ENCODE measurements around the gene MSMO1. TPM values are rescaled to one million over a fixed set of nuclear protein-coding genes. Genes with fewer than 3 reads are reported as not detected.
"Not testable (repeated sequence)": the region's sequence is repeated elsewhere in the genome, so short reads cannot be mapped to it uniquely, and the experiment has no call there.

The MSMO1 gene
- 222 and 242 TPM in 2 replicates for polyA plus RNA-seq
- polyA minus RNA-seq, result 267 and 291 TPM in 2 replicates

DNA sequence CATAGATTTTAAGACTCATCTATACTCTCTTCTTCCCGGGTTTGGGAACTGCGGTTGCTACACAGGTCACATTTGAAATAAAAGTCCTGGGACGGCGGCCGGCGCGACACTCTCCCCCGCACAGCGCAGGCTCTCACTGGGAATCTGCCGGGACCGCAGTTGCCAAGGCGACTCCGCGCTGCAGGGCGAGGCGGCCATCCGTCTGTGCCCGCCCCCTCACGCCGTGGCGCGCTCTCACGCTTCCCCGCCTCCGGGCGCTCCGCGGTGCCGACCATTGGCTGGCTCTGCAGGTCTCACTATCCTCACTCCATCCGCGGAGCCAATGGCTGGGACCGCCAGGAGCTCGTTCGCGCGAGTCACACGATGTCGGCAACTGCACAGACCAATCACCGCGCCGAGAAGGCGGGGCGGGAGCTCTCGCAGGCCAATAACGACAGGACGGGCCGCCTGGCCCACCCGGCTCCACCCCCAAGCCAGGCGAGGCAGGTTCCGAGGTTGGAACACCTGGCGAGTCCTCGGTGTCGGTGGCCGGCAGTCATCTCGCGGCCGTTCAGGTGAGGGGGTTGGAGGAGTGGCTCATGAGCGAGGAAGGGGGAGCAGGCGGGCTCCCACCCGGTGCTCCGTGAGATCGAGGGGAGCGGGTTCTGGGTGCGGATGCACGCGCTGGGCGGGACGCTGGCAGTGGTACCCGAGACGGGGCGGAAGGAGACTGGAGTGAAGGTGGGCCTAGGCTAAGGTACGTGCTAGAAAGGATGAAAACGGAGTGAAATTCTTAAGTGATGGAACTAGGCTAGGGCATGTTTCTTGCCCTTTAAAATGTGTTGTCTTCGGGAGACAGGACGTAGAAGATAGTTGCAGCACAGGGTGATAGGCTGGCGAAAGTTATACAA lies at the start of gene MSMO1:
Gene MSMO1, plus strand, starts transcription at position 459 of the 890 bp plus-strand sequence. CDS start 5,702 bp downstream, outside the sequence.
- H3K79me2 ChIP-seq (replicated peaks; ENCODE audit: insufficient read depth, low read length), result peaks cover 60% of the 10 kb centered on the region
- no peak for TF ChIP-seq EZH2 (IDR thresholded peaks at IDR 0.05; ENCODE audit: borderline replicate concordance, insufficient read depth, low read length, poor library complexity, severe bottlenecking)
- TF ChIP-seq SMC3 (conservative IDR thresholded peaks at IDR 0.05; ENCODE audit: poor library complexity), result peak; percentile 39
- peak; percentile 82 for TF ChIP-seq TAF1 (IDR thresholded peaks at IDR 0.05; ENCODE audit: low read depth)
- peak; percentile 94 for TF ChIP-seq POLR2AphosphoS5 (IDR thresholded peaks at IDR 0.05)
- peak; percentile 94 for TF ChIP-seq EP300 (conservative IDR thresholded peaks at IDR 0.05; ENCODE audit: poor library complexity, severe bottlenecking)
- TF ChIP-seq, protein P1, sequence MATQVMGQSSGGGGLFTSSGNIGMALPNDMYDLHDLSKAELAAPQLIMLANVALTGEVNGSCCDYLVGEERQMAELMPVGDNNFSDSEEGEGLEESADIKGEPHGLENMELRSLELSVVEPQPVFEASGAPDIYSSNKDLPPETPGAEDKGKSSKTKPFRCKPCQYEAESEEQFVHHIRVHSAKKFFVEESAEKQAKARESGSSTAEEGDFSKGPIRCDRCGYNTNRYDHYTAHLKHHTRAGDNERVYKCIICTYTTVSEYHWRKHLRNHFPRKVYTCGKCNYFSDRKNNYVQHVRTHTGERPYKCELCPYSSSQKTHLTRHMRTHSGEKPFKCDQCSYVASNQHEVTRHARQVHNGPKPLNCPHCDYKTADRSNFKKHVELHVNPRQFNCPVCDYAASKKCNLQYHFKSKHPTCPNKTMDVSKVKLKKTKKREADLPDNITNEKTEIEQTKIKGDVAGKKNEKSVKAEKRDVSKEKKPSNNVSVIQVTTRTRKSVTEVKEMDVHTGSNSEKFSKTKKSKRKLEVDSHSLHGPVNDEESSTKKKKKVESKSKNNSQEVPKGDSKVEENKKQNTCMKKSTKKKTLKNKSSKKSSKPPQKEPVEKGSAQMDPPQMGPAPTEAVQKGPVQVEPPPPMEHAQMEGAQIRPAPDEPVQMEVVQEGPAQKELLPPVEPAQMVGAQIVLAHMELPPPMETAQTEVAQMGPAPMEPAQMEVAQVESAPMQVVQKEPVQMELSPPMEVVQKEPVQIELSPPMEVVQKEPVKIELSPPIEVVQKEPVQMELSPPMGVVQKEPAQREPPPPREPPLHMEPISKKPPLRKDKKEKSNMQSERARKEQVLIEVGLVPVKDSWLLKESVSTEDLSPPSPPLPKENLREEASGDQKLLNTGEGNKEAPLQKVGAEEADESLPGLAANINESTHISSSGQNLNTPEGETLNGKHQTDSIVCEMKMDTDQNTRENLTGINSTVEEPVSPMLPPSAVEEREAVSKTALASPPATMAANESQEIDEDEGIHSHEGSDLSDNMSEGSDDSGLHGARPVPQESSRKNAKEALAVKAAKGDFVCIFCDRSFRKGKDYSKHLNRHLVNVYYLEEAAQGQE (IDR thresholded peaks at IDR 0.05; ENCODE audit: borderline replicate concordance), result peak; percentile 75
- peak; percentile 25 for TF ChIP-seq RAD21 (conservative IDR thresholded peaks at IDR 0.05)
- TF ChIP-seq, protein P2, sequence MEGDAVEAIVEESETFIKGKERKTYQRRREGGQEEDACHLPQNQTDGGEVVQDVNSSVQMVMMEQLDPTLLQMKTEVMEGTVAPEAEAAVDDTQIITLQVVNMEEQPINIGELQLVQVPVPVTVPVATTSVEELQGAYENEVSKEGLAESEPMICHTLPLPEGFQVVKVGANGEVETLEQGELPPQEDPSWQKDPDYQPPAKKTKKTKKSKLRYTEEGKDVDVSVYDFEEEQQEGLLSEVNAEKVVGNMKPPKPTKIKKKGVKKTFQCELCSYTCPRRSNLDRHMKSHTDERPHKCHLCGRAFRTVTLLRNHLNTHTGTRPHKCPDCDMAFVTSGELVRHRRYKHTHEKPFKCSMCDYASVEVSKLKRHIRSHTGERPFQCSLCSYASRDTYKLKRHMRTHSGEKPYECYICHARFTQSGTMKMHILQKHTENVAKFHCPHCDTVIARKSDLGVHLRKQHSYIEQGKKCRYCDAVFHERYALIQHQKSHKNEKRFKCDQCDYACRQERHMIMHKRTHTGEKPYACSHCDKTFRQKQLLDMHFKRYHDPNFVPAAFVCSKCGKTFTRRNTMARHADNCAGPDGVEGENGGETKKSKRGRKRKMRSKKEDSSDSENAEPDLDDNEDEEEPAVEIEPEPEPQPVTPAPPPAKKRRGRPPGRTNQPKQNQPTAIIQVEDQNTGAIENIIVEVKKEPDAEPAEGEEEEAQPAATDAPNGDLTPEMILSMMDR (IDR thresholded peaks at IDR 0.05; ENCODE audit: poor library complexity, severe bottlenecking), result no peak
- TF ChIP-seq MXI1 (conservative IDR thresholded peaks at IDR 0.05; ENCODE audit: poor library complexity, severe bottlenecking), result peak; percentile 83
- H4K20me1 ChIP-seq (ENCODE audit: insufficient read depth), result peaks cover 6% of the 10 kb centered on the region
- no peaks in the 10 kb centered on the region for H3K27me3 ChIP-seq (ENCODE audit: insufficient read depth, low read depth, low read length)
- H3K36me3 ChIP-seq (ENCODE audit: insufficient read depth, low read length), result no peaks in the 10 kb centered on the region
- no peaks in the 10 kb centered on the region for H3K9me3 ChIP-seq (ENCODE audit: low read length)
- peak within 1 kb of the TSS; percentile 66 for H2AFZ ChIP-seq (ENCODE audit: low read depth, low read length)
- peak within 1 kb of the TSS; percentile 75 for H3K4me3 ChIP-seq (ENCODE audit: low read length)
- no peaks in the 10 kb centered on the region for H3K9me2 ChIP-seq (ENCODE audit: insufficient read depth, low read length)
- H3K4me2 ChIP-seq (ENCODE audit: low read length), result peak within 1 kb of the TSS; percentile 91
- peak within 1 kb of the TSS; percentile 88 for H3K9ac ChIP-seq (ENCODE audit: low read length)
- peak within 1 kb of the TSS; percentile 97 for H3K27ac ChIP-seq (ENCODE audit: low read length)
- H3F3A ChIP-seq (ENCODE audit: insufficient read depth, low read length, poor library complexity, severe bottlenecking), result peaks cover 11% of the 10 kb centered on the region

- H3K27ac ChIP-seq (ENCODE audit: low read length); H3K4me2 ChIP-seq (ENCODE audit: low read length); H3K4me3 ChIP-seq (ENCODE audit: low read length); H3K36me3 ChIP-seq (ENCODE audit: insufficient read depth, low read length); H3K79me2 ChIP-seq (replicated peaks; ENCODE audit: insufficient read depth, low read length); H4K20me1 ChIP-seq (ENCODE audit: insufficient read depth); H3F3A ChIP-seq (ENCODE audit: insufficient read depth, low read length, poor library complexity, severe bottlenecking); H3K27me3 ChIP-seq (ENCODE audit: insufficient read depth, low read depth, low read length); H3K9me2 ChIP-seq (ENCODE audit: insufficient read depth, low read length); H2AFZ ChIP-seq (ENCODE audit: low read depth, low read length); H3K9ac ChIP-seq (ENCODE audit: low read length); H3K9me3 ChIP-seq (ENCODE audit: low read length): not testable (repeated sequence)
These were observed 47.9 kb upstream of the MSMO1 start for GRCh38 chr4:165279531-165279930.

DNA sequence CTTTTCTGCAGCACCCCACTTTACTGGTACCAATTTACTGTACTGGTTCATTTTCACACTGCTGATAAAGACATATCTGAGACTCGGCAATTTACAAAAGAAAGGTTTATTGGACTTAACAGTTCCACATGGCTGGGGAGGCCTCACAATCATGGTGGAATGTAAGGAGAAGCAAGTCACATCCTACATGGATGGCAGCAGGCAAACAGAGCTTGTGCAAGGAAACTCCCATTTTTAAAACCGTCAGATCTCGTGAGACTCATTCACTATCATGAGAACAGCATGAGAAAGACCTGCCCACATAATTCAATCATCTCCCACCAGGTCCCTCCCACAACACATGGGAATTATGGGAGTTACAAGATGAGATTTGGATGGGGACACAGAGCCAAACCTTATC lies 42.8 kb upstream of the MSMO1 start:
- not testable (repeated sequence) for H3K4me3 ChIP-seq (ENCODE audit: low read length); H3K9me3 ChIP-seq (ENCODE audit: low read length); H2AFZ ChIP-seq (ENCODE audit: low read depth, low read length); H3K36me3 ChIP-seq (ENCODE audit: insufficient read depth, low read length); H4K20me1 ChIP-seq (ENCODE audit: insufficient read depth); H3F3A ChIP-seq (ENCODE audit: insufficient read depth, low read length, poor library complexity, severe bottlenecking); H3K27me3 ChIP-seq (ENCODE audit: insufficient read depth, low read depth, low read length); H3K27ac ChIP-seq (ENCODE audit: low read length); H3K79me2 ChIP-seq (replicated peaks; ENCODE audit: insufficient read depth, low read length); H3K4me2 ChIP-seq (ENCODE audit: low read length); H3K9me2 ChIP-seq (ENCODE audit: insufficient read depth, low read length); H3K9ac ChIP-seq (ENCODE audit: low read length)

DNA sequence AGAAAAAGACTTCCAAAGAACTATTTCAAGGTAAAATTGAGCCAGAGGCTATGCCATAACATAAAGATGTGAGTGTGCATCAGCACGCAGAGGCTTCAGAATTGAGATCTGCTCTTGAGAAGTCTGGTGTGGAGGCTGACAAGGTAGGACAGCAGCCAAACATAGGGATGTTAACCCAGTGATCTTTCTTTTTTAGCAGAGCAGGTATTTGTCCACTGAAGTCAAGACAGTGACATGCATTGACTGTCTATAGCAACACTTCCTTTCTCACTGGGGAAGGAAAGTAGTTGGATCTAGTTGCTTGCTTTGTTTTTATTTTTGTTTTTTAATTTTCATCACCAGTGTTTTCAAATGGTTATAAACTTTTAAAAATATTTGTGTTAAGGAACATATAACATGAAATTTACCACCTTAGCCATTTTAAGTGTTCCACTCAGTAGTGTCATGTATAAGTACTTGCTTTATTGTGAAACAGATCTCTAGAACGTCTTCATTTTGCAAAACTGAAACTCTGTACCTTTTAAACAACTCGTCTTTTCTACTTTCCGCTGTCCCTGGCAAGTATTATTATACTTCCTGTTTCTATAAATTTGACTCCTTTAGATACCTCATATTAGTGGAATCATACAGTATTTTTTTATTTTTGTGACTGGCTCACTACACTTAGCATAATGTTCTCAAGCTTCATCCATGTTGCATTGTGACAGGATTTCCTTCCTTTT lies 40.7 kb upstream of the MSMO1 start:
- not testable (repeated sequence) for H3K27me3 ChIP-seq (ENCODE audit: insufficient read depth, low read depth, low read length); H3K79me2 ChIP-seq (replicated peaks; ENCODE audit: insufficient read depth, low read length); H3K9me2 ChIP-seq (ENCODE audit: insufficient read depth, low read length); H2AFZ ChIP-seq (ENCODE audit: low read depth, low read length); H4K20me1 ChIP-seq (ENCODE audit: insufficient read depth); H3K36me3 ChIP-seq (ENCODE audit: insufficient read depth, low read length); H3K9me3 ChIP-seq (ENCODE audit: low read length); H3K27ac ChIP-seq (ENCODE audit: low read length); H3K9ac ChIP-seq (ENCODE audit: low read length); H3F3A ChIP-seq (ENCODE audit: insufficient read depth, low read length, poor library complexity, severe bottlenecking); H3K4me3 ChIP-seq (ENCODE audit: low read length); H3K4me2 ChIP-seq (ENCODE audit: low read length)

All from neural cell (in vitro differentiated cells).